GM19468 (cell line): ENCODE measurements around the gene BNC2.
"Not testable (repeated sequence)": the region's sequence is repeated elsewhere in the genome, so short reads cannot be mapped to it uniquely, and the experiment has no call there.

Experiments used
- ATAC-seq: cut with Tn5 transposase; IDR thresholded peaks from one replicate; pipeline ENCODE4 v1.9.1; 2021; ENCODE audit warnings: mild to moderate bottlenecking, moderate library complexity, moderate number of reproducible peaks; ENCODE audit not compliant: unreplicated experiment; ENCODE audit errors: extremely low read depth

BNC2 gene

GRCh38 chr9:16441791-16442190 is 428.7 kb downstream of the BNC2 start:
- ATAC-seq: no peak

- ATAC-seq: not testable (repeated sequence)
Measured at GRCh38 chr9:16438831-16439230, 431.6 kb downstream of the BNC2 start.

GRCh38 chr9:16436545-16436944 is 433.9 kb downstream of the BNC2 start:
- ATAC-seq: no peak

GRCh38 chr9:16434526-16434925 is 435.9 kb downstream of the BNC2 start:
- ATAC-seq: no peak

- ATAC-seq: no peak
Measured at GRCh38 chr9:16433494-16433893, 437.0 kb downstream of the BNC2 start.

GRCh38 chr9:16431666-16432392 is 438.6 kb downstream of the BNC2 start:
- no peak for ATAC-seq

- ATAC-seq: no peak
Measured at GRCh38 chr9:16429671-16430070, 440.8 kb downstream of the BNC2 start.

- ATAC-seq: no peak
Measured at GRCh38 chr9:16427873-16428427, 442.5 kb downstream of the BNC2 start.

GRCh38 chr9:16426716-16427115 is 443.8 kb downstream of the BNC2 start:
- no peak for ATAC-seq

- no peak for ATAC-seq
Measured at GRCh38 chr9:16425562-16426231, 444.8 kb downstream of the BNC2 start.

- ATAC-seq: no peak
Measured at GRCh38 chr9:16422114-16422513, 448.4 kb downstream of the BNC2 start.

- no peak for ATAC-seq
Measured at GRCh38 chr9:16421532-16421931, 448.9 kb downstream of the BNC2 start.

GRCh38 chr9:16419124-16419523 is 451.3 kb downstream of the BNC2 start:
- ATAC-seq: no peak

GRCh38 chr9:16418721-16419120 is 451.7 kb downstream of the BNC2 start:
- no peak for ATAC-seq

- ATAC-seq: no peak
Measured at GRCh38 chr9:16417749-16418148, 452.7 kb downstream of the BNC2 start.

- ATAC-seq: no peak
Measured at GRCh38 chr9:16417161-16417560, 453.3 kb downstream of the BNC2 start.

GRCh38 chr9:16414451-16414850 is 456.0 kb downstream of the BNC2 start:
- no peak for ATAC-seq

- ATAC-seq: no peak
Measured at GRCh38 chr9:16413509-16414016, 456.9 kb downstream of the BNC2 start.

- no peak for ATAC-seq
Measured at GRCh38 chr9:16412740-16413139, 457.7 kb downstream of the BNC2 start.

GRCh38 chr9:16411311-16411710 is 459.2 kb downstream of the BNC2 start:
- no peak for ATAC-seq

GRCh38 chr9:16410601-16411280 is 459.7 kb downstream of the BNC2 start:
- no peak for ATAC-seq
